Small intestine (tissue), 7 donors: Measurements from ENCODE around the gene KLHL11. TPM values are rescaled to one million over a fixed set of nuclear protein-coding genes. Genes with fewer than 3 reads are reported as not detected.

Experiments used
- DNase-seq, 2 donors: peaks; one replicate each; pipeline versions ENCODE4 v3.0.0 to v3.0.0-alpha.2; 2013
- FAIRE-seq: peaks from 2 replicates; lab custom pipeline; 2012; peaks lifted over from hg19 to GRCh38; lab: Jason Lieb, UNC
- H3K27ac ChIP-seq, 3 donors: one replicate each; pipeline ENCODE4 v1.5.1; 2013; ENCODE audit warnings: low read length in 2 of 3, mild to moderate bottlenecking in 2 of 3, control low read depth in 1 of 3, inconsistent platforms in 1 of 3, low read depth in 1 of 3, moderate library complexity in 1 of 3
- H3K27me3 ChIP-seq, 3 donors: one replicate each; pipeline ENCODE4 v1.6.1; 2013; ENCODE audit warnings: low read length in 3 of 3, inconsistent platforms in 1 of 3; ENCODE audit not compliant: control insufficient read depth in 3 of 3, insufficient read depth in 3 of 3
- H3K36me3 ChIP-seq, 3 donors: one replicate each; pipeline ENCODE4 v1.6.1; 2013; ENCODE audit warnings: low read length in 3 of 3, inconsistent platforms in 1 of 3, low read depth in 1 of 3, mild to moderate bottlenecking in 1 of 3, moderate library complexity in 1 of 3; ENCODE audit not compliant: control insufficient read depth in 3 of 3, insufficient read depth in 2 of 3
- H3K4me1 ChIP-seq, 3 donors: one replicate each; pipeline ENCODE4 v1.6.1; 2013; ENCODE audit warnings: low read length in 2 of 3, inconsistent platforms in 1 of 3, low read depth in 1 of 3, mild to moderate bottlenecking in 1 of 3, moderate library complexity in 1 of 3; ENCODE audit not compliant: control insufficient read depth in 3 of 3, insufficient read depth in 2 of 3
- H3K4me3 ChIP-seq, 3 donors: one replicate each; pipeline ENCODE4 v1.5.1; 2013; ENCODE audit warnings: low read length in 3 of 3, control low read depth in 1 of 3, inconsistent platforms in 1 of 3, low read depth in 1 of 3, mild to moderate bottlenecking in 1 of 3, moderate library complexity in 1 of 3
- H3K9me3 ChIP-seq, 2 donors: one replicate each; pipeline ENCODE4 v1.6.1; 2013; ENCODE audit warnings: low read depth in 1 of 2, low read length in 1 of 2; ENCODE audit not compliant: control insufficient read depth in 2 of 2, insufficient read depth in 1 of 2
- WGBS, 3 donors: extraction: QIAGEN DNeasy Blood & Tissue Kit; methylation state at CpG; one replicate each; pipeline ENCODE4 v1.1.7; 2013; 5-methylcytosine and 5-hydroxymethylcytosine counted together
- polyA plus RNA-seq, 4 donors: library from polyadenylated mRNA; stranded (reverse) in 3 of 4; unstranded in 1 of 4; fragments of 200-250 nt in 3 of 4; fragments of 120-200 nt in 1 of 4; gene quantifications; one replicate each; pipeline versions ENCODE4 v1.2.1 to v1.2.3, GENCODE V29; 2013
- donor health status: healthy with polysubstance abuse.
- donor health status: control.
- donor health status: control.
- donor health status: Bipolar disorder and iron deficiency.
- donor health status: healthy.

KLHL11 gene
- polyA plus RNA-seq, 4 donors: 1.7 to 5.1 TPM; not detected in 2

DNA sequence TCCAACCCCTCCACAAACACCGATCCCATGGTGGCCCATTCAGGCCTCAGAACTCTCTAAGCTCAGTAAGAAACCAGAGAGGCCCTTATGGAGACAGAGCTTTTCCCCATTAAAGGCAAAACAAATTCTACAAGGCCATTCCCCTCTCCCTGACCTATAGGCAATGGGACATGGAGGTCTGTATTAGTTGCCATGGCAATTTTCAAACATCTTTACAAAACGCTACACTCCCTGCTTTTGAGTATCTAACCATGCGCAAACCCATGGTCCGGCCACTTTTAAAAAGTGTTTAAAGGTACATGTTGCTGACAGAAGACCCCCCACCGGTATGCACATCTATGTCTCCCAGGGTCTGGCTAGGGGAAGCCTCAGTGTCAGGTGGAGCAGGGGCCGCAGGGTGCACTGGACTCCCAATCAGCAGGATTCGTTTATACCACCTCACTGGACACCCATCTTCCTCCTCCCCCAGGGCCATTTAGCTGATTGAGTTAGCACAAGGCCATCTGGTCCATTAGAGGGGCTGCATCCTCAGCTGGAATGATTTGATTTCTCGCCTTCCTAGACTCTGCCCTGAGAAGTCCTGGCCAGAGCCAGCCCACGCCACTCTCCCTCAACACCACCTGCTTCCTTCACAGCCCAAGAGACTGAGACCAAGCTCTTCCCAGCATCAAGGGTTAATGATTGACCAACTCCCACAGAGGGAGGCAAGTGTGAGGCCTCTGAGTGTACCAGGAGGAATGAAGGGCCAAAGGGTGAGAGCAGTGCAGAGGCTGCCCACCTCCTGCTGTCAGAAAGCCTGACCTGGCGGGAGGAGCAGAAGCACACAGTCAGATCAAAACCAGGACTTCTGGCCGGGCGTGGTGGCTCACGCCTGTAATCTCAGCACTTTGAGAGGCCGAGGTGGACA is 42.7 kb upstream of the KLHL11 start:
- Histone ChIP-seq H3K27ac (peak overlapping the region; percentile 29 to 74 (median 45)), H3K9me3 (no peaks in the 10 kb centered on the region), H3K4me1 (peaks cover 6 to 52% (median 9%) of the 10 kb centered on the region in 3 donors), H3K4me3 (no peak overlapping the region), H3K36me3 (peaks cover 26 to 93% (median 26%) of the 10 kb centered on the region in 3 donors), H3K27me3 (no peaks in the 10 kb centered on the region)
- peak; percentile 95 to 97 for DNase-seq
- no peak for FAIRE-seq
- 49 to 70% (median 49%) methylated on average over 14 of the region's 14 CpGs for WGBS, 3 donors

DNA sequence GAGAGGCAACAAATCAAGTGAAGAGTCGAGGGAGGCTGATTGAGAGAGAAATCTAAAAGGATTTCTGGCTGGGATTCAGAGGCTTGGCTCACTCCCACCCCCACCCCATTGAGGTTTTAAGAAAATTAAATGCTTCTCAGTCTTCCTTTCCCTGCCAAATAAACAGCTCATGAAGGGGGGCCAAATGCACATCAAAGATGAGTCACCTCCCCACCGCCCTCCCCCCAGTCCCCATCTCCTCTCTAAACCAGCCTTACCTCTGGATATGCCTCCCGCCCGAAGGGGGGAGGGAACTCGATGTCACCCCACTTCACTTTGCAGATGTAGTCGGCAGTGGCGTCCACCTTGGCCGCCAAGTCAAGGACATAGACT is 41.9 kb upstream of the KLHL11 start:
- H3K27me3 ChIP-seq: no peaks in the 10 kb centered on the region
- WGBS, 3 donors: 78 to 90% (median 88%) methylated on average over 8 of the region's 8 CpGs
- FAIRE-seq (no peak), DNase-seq (no peak)
- no peak overlapping the region for H3K4me3 ChIP-seq
- peaks cover 20 to 93% (median 24%) of the 10 kb centered on the region in 3 donors for H3K36me3 ChIP-seq
- peaks cover 6 to 56% (median 9%) of the 10 kb centered on the region in 3 donors for H3K4me1 ChIP-seq
- no peaks in the 10 kb centered on the region for H3K9me3 ChIP-seq
- peak overlapping the region; percentile 45 to 76 (median 49) for H3K27ac ChIP-seq

DNA sequence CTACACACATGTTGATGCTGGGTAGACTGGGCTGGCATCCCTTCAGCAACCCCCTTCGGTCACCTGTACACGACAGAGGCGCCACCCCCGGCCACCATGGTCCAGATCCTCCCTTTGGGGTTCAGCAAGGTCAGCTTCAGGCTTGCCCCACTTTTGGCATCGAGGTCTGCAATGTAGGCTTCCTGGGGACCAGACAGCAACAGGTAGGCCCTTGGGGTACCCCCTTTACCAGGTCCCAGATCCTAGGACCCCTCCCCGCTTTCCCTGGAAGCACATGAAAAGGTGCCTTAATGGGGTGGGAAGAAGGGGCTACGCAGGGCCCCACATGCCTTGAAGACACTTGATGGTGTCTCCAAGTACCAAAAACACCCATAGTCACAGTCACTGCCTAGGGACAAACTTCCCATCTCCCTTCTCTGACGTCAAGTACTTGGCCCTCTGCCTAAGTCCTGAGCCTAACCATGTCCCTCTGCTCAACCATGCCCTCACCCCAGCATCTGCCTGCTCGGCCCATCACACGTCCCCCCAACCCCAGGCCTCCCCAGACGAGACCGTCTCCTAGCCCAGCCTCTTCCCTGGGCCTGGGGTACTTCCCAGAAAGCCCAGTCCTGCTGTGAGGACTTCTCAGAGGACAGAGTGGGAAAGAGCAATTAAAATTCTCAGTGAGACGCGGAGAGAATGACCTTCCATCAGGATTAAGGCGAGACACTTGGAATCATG is 41.4 kb upstream of the KLHL11 start:
- DNase-seq: no peak

DNA sequence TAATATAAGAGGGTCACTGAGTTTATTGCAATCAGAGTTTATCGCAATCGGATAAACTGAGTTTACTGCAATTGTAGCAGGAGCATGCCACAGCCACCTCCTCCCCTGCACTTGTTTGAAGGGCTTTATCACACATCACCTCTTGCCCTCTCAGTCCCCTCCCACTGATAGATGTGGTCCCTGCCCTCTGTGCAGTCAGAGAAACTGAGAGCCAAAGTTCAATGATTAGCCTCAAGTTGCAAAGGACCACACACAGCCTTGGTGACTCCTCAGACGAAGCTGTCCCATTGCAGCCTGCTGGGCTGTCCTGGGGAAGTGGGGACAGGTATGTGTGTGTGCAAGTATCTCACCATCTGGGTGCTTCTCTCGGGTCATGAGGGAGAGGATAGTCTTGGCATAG is 39.9 kb upstream of the KLHL11 start:
- Histone ChIP-seq H3K4me1 (peaks cover 6 to 66% (median 9%) of the 10 kb centered on the region in 3 donors), H3K27me3 (no peaks in the 10 kb centered on the region), H3K27ac (peak overlapping the region; percentile 42 to 76 (median 42)), H3K9me3 (no peaks in the 10 kb centered on the region), H3K36me3 (peaks cover 19 to 93% (median 32%) of the 10 kb centered on the region in 3 donors), H3K4me3 (no peak overlapping the region)
- 16 to 71% (median 46%) methylated on average over 4 of the region's 4 CpGs for WGBS, 3 donors
- FAIRE-seq: no peak
- peak; percentile 78 to 95 for DNase-seq

More for the DNA sequence above, 41.4 kb upstream of the KLHL11 start:
- peaks cover 6 to 61% (median 9%) of the 10 kb centered on the region in 3 donors for H3K4me1 ChIP-seq
- peaks cover 20 to 93% (median 28%) of the 10 kb centered on the region in 3 donors for H3K36me3 ChIP-seq
- no peaks in the 10 kb centered on the region for H3K9me3 ChIP-seq
- H3K27me3 ChIP-seq: no peaks in the 10 kb centered on the region
- 81 to 90% (median 88%) methylated on average over 15 of the region's 15 CpGs for WGBS, 3 donors
- FAIRE-seq: no peak
- H3K4me3 ChIP-seq: no peak overlapping the region
- peak overlapping the region; percentile 28 to 76 (median 49) for H3K27ac ChIP-seq

DNA sequence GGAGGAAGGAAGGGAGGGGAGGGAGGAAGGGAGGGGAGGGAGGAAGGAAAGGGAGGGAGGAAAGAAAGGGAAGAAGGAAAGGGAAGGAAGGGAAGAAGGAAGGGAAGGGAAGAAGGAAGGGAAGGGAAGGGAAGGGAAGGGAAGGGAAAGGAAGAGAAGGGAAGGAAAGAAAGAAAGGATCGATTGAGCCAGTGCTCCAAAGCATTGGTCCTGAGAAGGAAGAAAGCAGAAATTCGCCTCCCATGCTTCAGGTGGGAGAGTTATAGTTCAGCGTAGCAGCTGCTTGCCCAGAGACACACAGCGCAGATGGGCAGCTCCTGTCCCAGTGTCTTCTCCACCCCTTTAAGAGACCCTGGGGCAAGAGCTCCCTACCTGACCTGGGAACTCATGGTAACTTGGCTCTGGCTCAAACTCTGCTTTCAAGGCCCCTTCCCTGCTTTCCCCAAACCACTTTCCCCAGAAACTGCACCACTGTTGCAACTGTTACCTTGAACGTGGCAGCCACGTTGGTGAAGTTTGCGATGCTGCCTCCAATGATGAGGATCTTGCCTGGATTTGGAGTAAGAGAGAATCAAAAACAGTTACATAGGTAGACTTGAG is 39.1 kb upstream of the KLHL11 start:
- Histone ChIP-seq H3K4me1 (peaks cover 6 to 66% (median 9%) of the 10 kb centered on the region in 3 donors), H3K9me3 (no peaks in the 10 kb centered on the region), H3K27me3 (no peaks in the 10 kb centered on the region), H3K4me3 (no peak overlapping the region), H3K36me3 (peaks cover 14 to 93% (median 27%) of the 10 kb centered on the region in 3 donors), H3K27ac (peak overlapping the region in 2 of 3 donors; percentile 17 to 25)
- WGBS, 3 donors: 90 to 97% (median 94%) methylated on average over 7 of the region's 7 CpGs
- DNase-seq (no peak), FAIRE-seq (no peak)

DNA sequence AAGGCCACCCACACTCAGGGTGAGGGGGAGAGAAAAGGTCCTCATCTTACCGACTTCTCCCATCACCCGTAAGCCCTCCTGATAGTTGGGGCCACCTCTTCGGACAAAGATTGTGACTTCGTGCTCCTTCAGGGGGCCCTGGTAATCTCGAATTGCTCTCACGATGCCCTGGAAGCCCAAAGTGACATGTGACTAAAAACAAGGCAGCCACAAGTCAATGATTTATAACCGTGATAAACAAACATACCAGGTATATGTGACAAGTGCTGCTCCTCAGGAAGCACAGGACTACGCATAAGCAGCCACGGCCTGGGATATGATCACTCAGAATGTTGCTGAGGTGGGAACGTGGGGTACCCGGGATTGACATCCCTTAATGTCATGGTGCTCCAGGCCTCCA is 36.4 kb upstream of the KLHL11 start:
- peak in 1 of 2 donors; percentile 56 for DNase-seq
- H3K9me3 ChIP-seq: no peaks in the 10 kb centered on the region
- FAIRE-seq: no peak
- WGBS, 3 donors: 81 to 88% (median 81%) methylated on average over 10 to 11 of the region's 11 CpGs
- H3K4me3 ChIP-seq: no peak overlapping the region
- H3K36me3 ChIP-seq: peaks cover 29 to 94% (median 36%) of the 10 kb centered on the region in 3 donors
- peaks cover 0 to 45% (median 6%) of the 10 kb centered on the region in 3 donors for H3K4me1 ChIP-seq
- no peaks in the 10 kb centered on the region for H3K27me3 ChIP-seq
- H3K27ac ChIP-seq: peak overlapping the region in 1 of 3 donors; percentile 65

DNA sequence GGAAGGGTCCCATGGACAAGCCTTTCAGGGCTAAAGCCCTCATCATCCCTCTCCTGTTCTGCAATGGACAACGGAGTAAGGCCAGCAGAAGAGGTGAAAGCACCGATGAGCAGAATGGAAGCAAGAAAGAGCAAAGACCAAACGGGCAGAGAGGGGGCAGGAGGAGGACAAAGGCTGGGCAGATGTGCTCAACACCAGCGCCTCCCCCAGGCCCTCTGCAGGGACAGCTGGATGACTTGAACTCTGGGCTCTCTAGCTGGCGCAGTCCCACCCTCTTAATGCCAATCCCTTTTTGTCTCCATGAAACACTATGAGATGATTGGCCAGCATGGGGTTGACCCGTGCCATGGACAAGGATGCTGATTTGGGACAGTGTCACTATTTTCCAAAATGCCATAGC is 31.5 kb upstream of the KLHL11 start:
- DNase-seq (no peak), FAIRE-seq (no peak)
- Histone ChIP-seq H3K27me3 (no peaks in the 10 kb centered on the region), H3K4me3 (no peak overlapping the region), H3K36me3 (peaks cover 29 to 98% (median 38%) of the 10 kb centered on the region in 3 donors), H3K4me1 (peaks cover 0 to 21% (median 0%) of the 10 kb centered on the region in 3 donors), H3K9me3 (no peaks in the 10 kb centered on the region), H3K27ac (no peak overlapping the region)
- 88 to 96% (median 93%) methylated on average over 6 of the region's 6 CpGs for WGBS, 3 donors

DNA sequence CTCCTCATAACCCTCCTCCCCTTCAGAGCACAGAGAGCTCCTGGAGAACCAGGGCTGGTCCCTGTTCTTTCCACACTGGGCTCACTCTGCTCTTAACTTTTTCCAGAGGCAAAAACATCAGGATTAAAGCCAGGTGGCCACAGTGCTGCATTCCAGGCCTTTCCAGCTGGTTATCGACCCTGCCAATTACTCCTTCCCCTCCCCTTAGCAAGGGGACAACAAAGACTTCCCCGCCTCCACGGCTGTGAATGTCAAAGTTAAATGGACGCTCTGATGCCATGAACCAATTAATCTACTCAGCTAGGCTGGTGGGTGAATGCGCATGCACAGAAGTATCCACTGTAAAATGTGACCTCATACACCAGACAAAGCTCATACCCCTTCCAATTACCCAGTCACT is 30.4 kb upstream of the KLHL11 start:
- H3K4me1 ChIP-seq: peaks cover 0 to 19% (median 0%) of the 10 kb centered on the region in 3 donors
- 67 to 79% (median 79%) methylated on average over 5 of the region's 5 CpGs for WGBS, 3 donors
- no peak for FAIRE-seq

More for the DNA sequence above, 30.4 kb upstream of the KLHL11 start:
- peak overlapping the region in 2 of 3 donors; percentile 13 to 29 for H3K27ac ChIP-seq
- H3K36me3 ChIP-seq: peaks cover 26 to 98% (median 38%) of the 10 kb centered on the region in 3 donors
- H3K27me3 ChIP-seq: no peaks in the 10 kb centered on the region
- H3K9me3 ChIP-seq: no peaks in the 10 kb centered on the region
- no peak for DNase-seq
- no peak overlapping the region for H3K4me3 ChIP-seq
